ENCODE measurements around the gene SLC1A2.

DNA sequence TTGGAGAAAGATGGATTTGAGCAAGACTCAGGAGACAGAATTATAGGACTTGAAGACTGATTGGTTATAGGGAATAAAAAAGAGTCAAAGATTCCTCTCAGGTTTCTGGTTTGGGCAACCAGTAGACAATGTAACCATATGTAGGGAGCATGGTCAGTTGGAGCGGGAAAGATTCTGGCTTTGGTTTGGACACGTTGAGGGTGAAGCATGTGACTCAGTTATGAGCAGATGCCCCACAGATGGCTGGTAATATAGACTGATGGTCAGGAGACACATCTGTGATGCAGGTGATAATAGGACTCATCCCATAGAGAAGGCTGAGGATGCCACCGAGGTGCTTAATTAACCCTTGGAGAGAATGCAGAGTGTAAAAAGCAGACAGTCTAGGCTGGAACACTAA is 148.3 kb downstream of the SLC1A2 start:
- no peak for TF ChIP-seq POLR2A (IDR thresholded peaks at IDR 0.05)
- TF ChIP-seq, protein P1, sequence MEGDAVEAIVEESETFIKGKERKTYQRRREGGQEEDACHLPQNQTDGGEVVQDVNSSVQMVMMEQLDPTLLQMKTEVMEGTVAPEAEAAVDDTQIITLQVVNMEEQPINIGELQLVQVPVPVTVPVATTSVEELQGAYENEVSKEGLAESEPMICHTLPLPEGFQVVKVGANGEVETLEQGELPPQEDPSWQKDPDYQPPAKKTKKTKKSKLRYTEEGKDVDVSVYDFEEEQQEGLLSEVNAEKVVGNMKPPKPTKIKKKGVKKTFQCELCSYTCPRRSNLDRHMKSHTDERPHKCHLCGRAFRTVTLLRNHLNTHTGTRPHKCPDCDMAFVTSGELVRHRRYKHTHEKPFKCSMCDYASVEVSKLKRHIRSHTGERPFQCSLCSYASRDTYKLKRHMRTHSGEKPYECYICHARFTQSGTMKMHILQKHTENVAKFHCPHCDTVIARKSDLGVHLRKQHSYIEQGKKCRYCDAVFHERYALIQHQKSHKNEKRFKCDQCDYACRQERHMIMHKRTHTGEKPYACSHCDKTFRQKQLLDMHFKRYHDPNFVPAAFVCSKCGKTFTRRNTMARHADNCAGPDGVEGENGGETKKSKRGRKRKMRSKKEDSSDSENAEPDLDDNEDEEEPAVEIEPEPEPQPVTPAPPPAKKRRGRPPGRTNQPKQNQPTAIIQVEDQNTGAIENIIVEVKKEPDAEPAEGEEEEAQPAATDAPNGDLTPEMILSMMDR (IDR thresholded peaks at IDR 0.05): no peak

Measured in thyroid gland (tissue), 4 donors.